Measurements from ENCODE around the gene GNAO1.

DNA sequence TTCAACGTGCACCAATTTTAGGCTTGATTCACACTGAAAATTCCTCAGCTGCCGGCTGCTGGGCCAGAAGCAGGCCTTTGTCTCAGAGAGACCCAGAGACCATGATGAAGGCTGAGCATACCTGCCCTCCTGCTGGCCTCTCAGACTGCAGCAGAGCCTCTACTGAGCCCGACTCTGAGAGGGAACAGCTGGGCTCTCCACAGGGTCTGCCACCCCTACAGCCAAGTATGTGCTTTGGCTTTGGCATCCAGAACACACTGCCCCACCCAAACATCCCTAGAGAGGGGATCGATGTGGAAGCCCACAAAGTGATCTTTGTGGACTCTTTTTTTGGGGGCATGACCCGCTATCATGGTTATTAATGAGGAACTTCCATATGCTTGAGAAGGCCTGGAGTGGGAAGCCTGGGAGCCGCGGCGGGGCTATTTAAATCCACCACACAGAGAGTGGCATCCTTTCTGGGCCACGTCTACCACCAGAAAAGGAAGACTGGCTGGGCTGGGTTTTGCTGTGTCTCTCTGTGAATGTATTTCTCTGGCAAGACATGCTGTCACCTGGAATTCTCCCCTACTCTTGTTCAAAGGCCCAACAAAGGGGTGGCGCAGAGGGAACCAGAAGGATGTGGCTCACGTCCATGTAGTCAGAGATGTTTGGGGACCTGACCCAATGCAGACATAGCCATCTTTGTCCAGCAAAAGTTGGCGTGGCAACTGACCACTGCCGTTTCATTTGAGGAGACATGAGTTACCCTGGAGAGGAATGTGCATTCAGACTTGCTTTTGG is 69.3 kb downstream of the GNAO1 start:
- no peak for TF ChIP-seq ELF1 (IDR thresholded peaks at IDR 0.05)
- TF ChIP-seq, protein P1, sequence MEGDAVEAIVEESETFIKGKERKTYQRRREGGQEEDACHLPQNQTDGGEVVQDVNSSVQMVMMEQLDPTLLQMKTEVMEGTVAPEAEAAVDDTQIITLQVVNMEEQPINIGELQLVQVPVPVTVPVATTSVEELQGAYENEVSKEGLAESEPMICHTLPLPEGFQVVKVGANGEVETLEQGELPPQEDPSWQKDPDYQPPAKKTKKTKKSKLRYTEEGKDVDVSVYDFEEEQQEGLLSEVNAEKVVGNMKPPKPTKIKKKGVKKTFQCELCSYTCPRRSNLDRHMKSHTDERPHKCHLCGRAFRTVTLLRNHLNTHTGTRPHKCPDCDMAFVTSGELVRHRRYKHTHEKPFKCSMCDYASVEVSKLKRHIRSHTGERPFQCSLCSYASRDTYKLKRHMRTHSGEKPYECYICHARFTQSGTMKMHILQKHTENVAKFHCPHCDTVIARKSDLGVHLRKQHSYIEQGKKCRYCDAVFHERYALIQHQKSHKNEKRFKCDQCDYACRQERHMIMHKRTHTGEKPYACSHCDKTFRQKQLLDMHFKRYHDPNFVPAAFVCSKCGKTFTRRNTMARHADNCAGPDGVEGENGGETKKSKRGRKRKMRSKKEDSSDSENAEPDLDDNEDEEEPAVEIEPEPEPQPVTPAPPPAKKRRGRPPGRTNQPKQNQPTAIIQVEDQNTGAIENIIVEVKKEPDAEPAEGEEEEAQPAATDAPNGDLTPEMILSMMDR (IDR thresholded peaks at IDR 0.05) = no peak
- TF ChIP-seq RAD21 (IDR thresholded peaks at IDR 0.05; ENCODE audit: low read length) = no peak
- TF ChIP-seq MXI1 (IDR thresholded peaks at IDR 0.05; ENCODE audit: low read depth, low read length) = no peak
- no peak for TF ChIP-seq JUND (IDR thresholded peaks at IDR 0.05)
- TF ChIP-seq NFIC (IDR thresholded peaks at IDR 0.05; ENCODE audit: borderline replicate concordance) = no peak
- TF ChIP-seq YY1 (IDR thresholded peaks at IDR 0.05; ENCODE audit: low read depth) = no peak
- no peak for TF ChIP-seq SMC3 (IDR thresholded peaks at IDR 0.05; ENCODE audit: low read depth, low read length)
- no peak for TF ChIP-seq GABPA (IDR thresholded peaks at IDR 0.05; ENCODE audit: low read depth)
- no peak for TF ChIP-seq TAF1 (IDR thresholded peaks at IDR 0.05; ENCODE audit: borderline replicate concordance, low read depth, low read length)
